ENCODE data around the gene TCF7L1.

The TCF7L1 gene

GRCh38 chr2:85263591-85263990 is 130.4 kb downstream of the TCF7L1 start:
- Histone ChIP-seq H3K9me2 (replicated peaks; ENCODE audit: control insufficient read depth, low read length) (no peaks in the 10 kb centered on the region), H3F3A (ENCODE audit: control insufficient read depth, insufficient read depth) (no peaks in the 10 kb centered on the region), H3K79me2 (ENCODE audit: control insufficient read depth, low read length) (no peaks in the 10 kb centered on the region), H3K4me1 (ENCODE audit: control insufficient read depth, low read length) (no peaks in the 10 kb centered on the region), H3K9me3 (ENCODE audit: control insufficient read depth, insufficient read depth, low read length) (no peaks in the 10 kb centered on the region), H3K27ac (ENCODE audit: low read depth, low read length) (no peak overlapping the region), H3K4me2 (ENCODE audit: low read length) (no peak overlapping the region), H3K27me3 (ENCODE audit: control insufficient read depth, low read length) (peaks cover 6% of the 10 kb centered on the region), H3K36me3 (ENCODE audit: control insufficient read depth, low read length) (no peaks in the 10 kb centered on the region), H3K4me3 (ENCODE audit: low read length) (no peak overlapping the region), H4K20me1 (ENCODE audit: control insufficient read depth, insufficient read depth, low read depth, low read length) (no peaks in the 10 kb centered on the region)
- TF ChIP-seq, protein P1, sequence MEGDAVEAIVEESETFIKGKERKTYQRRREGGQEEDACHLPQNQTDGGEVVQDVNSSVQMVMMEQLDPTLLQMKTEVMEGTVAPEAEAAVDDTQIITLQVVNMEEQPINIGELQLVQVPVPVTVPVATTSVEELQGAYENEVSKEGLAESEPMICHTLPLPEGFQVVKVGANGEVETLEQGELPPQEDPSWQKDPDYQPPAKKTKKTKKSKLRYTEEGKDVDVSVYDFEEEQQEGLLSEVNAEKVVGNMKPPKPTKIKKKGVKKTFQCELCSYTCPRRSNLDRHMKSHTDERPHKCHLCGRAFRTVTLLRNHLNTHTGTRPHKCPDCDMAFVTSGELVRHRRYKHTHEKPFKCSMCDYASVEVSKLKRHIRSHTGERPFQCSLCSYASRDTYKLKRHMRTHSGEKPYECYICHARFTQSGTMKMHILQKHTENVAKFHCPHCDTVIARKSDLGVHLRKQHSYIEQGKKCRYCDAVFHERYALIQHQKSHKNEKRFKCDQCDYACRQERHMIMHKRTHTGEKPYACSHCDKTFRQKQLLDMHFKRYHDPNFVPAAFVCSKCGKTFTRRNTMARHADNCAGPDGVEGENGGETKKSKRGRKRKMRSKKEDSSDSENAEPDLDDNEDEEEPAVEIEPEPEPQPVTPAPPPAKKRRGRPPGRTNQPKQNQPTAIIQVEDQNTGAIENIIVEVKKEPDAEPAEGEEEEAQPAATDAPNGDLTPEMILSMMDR (IDR thresholded peaks at IDR 0.05; ENCODE audit: low read depth, low read length, poor library complexity, severe bottlenecking) = no peak
- TF ChIP-seq EZH2phosphoT487 (IDR thresholded peaks at IDR 0.05; ENCODE audit: borderline replicate concordance, low read length) = no peak

DNA sequence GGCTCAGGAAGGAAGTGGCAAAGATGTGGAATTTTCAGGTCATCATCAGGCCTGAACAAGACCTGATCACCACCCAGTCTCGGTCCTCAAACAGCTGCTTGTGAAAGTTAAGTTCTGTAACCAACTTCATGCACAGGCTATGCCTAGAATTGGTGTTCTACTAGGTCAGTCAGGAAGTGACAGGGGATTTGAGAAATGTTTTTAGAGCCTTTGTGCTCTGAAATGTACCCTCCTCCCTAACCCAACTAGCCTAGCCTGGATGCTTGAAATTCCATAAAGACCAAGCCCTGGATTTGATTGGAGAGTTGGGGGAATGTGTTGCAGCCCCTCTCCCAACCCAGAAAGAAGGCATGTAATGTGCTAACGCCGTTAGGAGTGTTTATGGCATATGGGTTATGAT is 131.3 kb downstream of the TCF7L1 start:
- no peaks in the 10 kb centered on the region for H3K9me2 ChIP-seq (replicated peaks; ENCODE audit: control insufficient read depth, low read length)
- no peaks in the 10 kb centered on the region for H4K20me1 ChIP-seq (ENCODE audit: control insufficient read depth, insufficient read depth, low read depth, low read length)
- TF ChIP-seq EZH2phosphoT487 (IDR thresholded peaks at IDR 0.05; ENCODE audit: borderline replicate concordance, low read length) = no peak
- TF ChIP-seq, protein P1 (IDR thresholded peaks at IDR 0.05; ENCODE audit: low read depth, low read length, poor library complexity, severe bottlenecking) = no peak
- no peaks in the 10 kb centered on the region for H3F3A ChIP-seq (ENCODE audit: control insufficient read depth, insufficient read depth)
- H3K36me3 ChIP-seq (ENCODE audit: control insufficient read depth, low read length) = no peaks in the 10 kb centered on the region
- H3K27ac ChIP-seq (ENCODE audit: low read depth, low read length) = no peak overlapping the region
- H3K4me3 ChIP-seq (ENCODE audit: low read length) = no peak overlapping the region
- no peaks in the 10 kb centered on the region for H3K9me3 ChIP-seq (ENCODE audit: control insufficient read depth, insufficient read depth, low read length)
- H3K4me1 ChIP-seq (ENCODE audit: control insufficient read depth, low read length) = no peaks in the 10 kb centered on the region
- no peak overlapping the region for H3K4me2 ChIP-seq (ENCODE audit: low read length)
- H3K79me2 ChIP-seq (ENCODE audit: control insufficient read depth, low read length) = no peaks in the 10 kb centered on the region
- peaks cover 6% of the 10 kb centered on the region for H3K27me3 ChIP-seq (ENCODE audit: control insufficient read depth, low read length)

DNA sequence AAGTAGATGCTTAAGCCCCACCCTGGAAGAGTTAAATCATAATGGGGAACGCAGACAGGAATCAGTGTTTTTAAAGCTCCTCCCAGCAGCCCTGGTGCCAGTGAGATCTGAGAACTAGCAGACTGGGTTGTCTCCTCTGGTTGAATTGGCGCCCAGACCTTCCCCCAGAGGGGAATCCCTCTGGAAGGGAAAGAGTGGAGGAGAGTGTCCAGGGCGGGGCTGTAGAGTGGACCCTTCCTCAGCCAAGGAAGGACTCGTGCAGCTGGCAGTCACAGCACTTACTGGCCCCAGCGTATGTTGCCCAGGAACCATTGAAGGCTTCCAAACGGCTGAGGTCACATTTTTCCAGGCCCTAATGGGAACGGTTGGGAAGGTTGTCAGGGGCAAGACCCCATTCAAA is 132.1 kb downstream of the TCF7L1 start:
- no peaks in the 10 kb centered on the region for H3K36me3 ChIP-seq (ENCODE audit: control insufficient read depth, low read length)
- H3K4me3 ChIP-seq (ENCODE audit: low read length) = no peak overlapping the region
- no peaks in the 10 kb centered on the region for H3F3A ChIP-seq (ENCODE audit: control insufficient read depth, insufficient read depth)
- H3K9me2 ChIP-seq (replicated peaks; ENCODE audit: control insufficient read depth, low read length) = no peaks in the 10 kb centered on the region
- H3K4me2 ChIP-seq (ENCODE audit: low read length) = no peak overlapping the region
- H3K27ac ChIP-seq (ENCODE audit: low read depth, low read length) = no peak overlapping the region
- no peaks in the 10 kb centered on the region for H3K9me3 ChIP-seq (ENCODE audit: control insufficient read depth, insufficient read depth, low read length)
- no peaks in the 10 kb centered on the region for H3K4me1 ChIP-seq (ENCODE audit: control insufficient read depth, low read length)
- TF ChIP-seq EZH2phosphoT487 (IDR thresholded peaks at IDR 0.05; ENCODE audit: borderline replicate concordance, low read length) = no peak
- TF ChIP-seq, protein P1 (IDR thresholded peaks at IDR 0.05; ENCODE audit: low read depth, low read length, poor library complexity, severe bottlenecking) = no peak
- no peaks in the 10 kb centered on the region for H3K79me2 ChIP-seq (ENCODE audit: control insufficient read depth, low read length)
- no peaks in the 10 kb centered on the region for H4K20me1 ChIP-seq (ENCODE audit: control insufficient read depth, insufficient read depth, low read depth, low read length)
- peaks cover 6% of the 10 kb centered on the region for H3K27me3 ChIP-seq (ENCODE audit: control insufficient read depth, low read length)
